ENCODE measurements around the gene KIRREL3.

- TF ChIP-seq CTCF (IDR thresholded peaks at IDR 0.05) (no peak), POLR2AphosphoS5 (IDR thresholded peaks at IDR 0.05) (no peak)
Measured at GRCh38 chr11:126879516-126879915, 121.1 kb downstream of the KIRREL3 start.
